Fibroblast of villous mesenchyme (primary cell): Measurements from ENCODE around the gene AUTS2. TPM values are rescaled to one million over a fixed set of nuclear protein-coding genes. Genes with fewer than 3 reads are reported as not detected.

ENCODE experiments used
- DNase-seq: peaks from one replicate; pipeline ENCODE4 v3.0.0-alpha.2; 2010; ENCODE audit warnings: low read depth
- H3K4me3 ChIP-seq: 2 replicates; pipeline ENCODE4 v1.5.1; 2011; ENCODE audit warnings: low read depth, mild to moderate bottlenecking, low read length
- total RNA-seq: library from RNA; depleted of rRNA; stranded (reverse); fragments of >200 nt; gene quantifications from 2 replicates; pipeline ENCODE4 v1.2.3, GENCODE V29; 2012
- TF ChIP-seq, protein P1 (sequence below): IDR thresholded peaks from 2 replicates; pipeline ENCODE4 v1.5.1; 2012; ENCODE audit warnings: low read depth, mild to moderate bottlenecking, low read length; ENCODE audit not compliant: insufficient read depth

AUTS2 gene
- total RNA-seq, 1 donor: 3.9 TPM

GRCh38 chr7:70791341-70791740, 1193.1 kb downstream of the AUTS2 start:
- TF ChIP-seq, protein P1, sequence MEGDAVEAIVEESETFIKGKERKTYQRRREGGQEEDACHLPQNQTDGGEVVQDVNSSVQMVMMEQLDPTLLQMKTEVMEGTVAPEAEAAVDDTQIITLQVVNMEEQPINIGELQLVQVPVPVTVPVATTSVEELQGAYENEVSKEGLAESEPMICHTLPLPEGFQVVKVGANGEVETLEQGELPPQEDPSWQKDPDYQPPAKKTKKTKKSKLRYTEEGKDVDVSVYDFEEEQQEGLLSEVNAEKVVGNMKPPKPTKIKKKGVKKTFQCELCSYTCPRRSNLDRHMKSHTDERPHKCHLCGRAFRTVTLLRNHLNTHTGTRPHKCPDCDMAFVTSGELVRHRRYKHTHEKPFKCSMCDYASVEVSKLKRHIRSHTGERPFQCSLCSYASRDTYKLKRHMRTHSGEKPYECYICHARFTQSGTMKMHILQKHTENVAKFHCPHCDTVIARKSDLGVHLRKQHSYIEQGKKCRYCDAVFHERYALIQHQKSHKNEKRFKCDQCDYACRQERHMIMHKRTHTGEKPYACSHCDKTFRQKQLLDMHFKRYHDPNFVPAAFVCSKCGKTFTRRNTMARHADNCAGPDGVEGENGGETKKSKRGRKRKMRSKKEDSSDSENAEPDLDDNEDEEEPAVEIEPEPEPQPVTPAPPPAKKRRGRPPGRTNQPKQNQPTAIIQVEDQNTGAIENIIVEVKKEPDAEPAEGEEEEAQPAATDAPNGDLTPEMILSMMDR: no peak
- DNase-seq: no peak
- H3K4me3 ChIP-seq: no peak overlapping the region

DNA sequence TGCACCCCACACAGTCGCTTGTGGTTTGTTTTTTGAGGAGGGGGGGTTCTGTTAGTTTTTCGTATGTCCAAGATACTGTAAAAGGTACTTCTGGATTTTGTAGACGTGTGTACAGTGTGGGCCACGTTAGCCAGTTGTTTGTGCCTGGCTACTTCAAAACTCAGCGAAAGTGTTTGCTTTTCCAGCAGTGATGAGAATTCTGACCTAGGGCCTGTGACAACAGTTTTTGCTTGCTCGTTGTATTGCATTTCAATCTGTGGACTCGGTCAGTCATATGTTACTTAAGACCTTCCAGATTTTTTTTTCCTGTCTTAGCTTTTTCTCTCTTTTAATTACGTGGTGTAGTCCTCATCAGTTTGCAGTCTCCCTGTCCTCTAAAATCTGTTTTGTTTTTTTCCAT, 1194.8 kb downstream of the AUTS2 start:
- no peak overlapping the region for H3K4me3 ChIP-seq
- TF ChIP-seq, protein P1: no peak
- DNase-seq: no peak

GRCh38 chr7:70793821-70794220, 1195.5 kb downstream of the AUTS2 start:
- no peak for DNase-seq
- H3K4me3 ChIP-seq: no peak overlapping the region
- TF ChIP-seq, protein P1: no peak

DNA sequence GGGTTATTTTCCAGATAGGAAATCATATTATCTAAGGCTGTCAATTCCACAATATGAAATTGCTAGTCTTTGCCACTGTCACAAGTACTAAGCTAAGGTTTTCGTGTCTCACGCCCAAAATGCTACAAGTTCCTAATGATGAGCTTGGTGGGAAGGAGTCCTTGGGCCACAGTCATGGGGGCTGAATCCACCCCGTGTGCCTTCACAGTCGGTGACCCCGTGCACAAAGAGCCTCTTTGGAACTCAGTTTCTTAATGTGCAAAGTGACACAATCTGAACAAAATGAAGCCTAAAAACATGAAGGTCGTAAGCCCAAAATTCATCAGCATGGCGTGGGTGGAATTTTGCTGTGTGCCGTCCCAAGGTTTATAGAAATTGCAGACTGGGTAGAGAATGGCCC, 1196.7 kb downstream of the AUTS2 start:
- TF ChIP-seq, protein P1: no peak

DNA sequence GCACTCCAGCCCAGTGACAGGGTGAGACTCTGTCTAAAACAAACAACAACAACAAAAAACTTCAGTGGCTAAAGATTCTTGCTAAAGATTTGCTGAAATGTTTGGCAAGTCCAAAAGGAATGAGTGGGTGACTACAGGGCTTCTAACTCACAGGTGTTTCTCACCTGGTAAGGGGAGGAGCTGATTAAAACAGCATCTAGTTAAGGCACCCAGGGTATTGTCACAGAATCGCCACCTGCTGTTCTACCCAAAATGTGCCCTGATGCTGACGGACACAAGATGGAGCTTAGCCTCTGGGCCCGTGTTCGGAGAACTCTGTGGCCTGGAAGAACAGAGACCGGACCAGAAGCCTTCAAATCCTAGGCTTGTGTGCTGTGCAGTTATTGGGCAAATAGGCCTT, 1197.7 kb downstream of the AUTS2 start:
- H3K4me3 ChIP-seq: no peak overlapping the region
- no peak for DNase-seq
- TF ChIP-seq, protein P1: no peak

More for the DNA sequence above, 1196.7 kb downstream of the AUTS2 start:
- no peak for DNase-seq
- no peak overlapping the region for H3K4me3 ChIP-seq

DNA sequence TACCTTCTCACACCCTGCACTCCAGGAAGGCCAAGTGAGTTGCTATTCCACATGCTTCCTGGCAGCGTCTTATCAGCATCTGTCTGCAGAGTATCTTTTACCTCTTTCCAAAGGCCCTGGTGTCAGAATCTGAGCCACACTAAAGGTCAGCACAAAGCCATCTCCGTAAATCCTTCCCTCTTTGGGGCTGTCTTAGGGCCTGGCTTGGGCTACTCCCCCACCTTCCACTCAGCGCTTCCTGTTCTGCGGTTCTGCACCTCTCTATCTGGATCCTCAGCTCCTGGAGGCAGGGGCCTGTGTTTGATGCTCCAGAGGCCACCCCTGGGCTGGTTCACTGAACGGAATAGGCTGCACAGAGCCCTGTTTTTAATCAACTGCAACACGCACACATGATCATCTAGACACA, 1198.8 kb downstream of the AUTS2 start:
- no peak for DNase-seq
- TF ChIP-seq, protein P1: no peak
- no peak overlapping the region for H3K4me3 ChIP-seq

DNA sequence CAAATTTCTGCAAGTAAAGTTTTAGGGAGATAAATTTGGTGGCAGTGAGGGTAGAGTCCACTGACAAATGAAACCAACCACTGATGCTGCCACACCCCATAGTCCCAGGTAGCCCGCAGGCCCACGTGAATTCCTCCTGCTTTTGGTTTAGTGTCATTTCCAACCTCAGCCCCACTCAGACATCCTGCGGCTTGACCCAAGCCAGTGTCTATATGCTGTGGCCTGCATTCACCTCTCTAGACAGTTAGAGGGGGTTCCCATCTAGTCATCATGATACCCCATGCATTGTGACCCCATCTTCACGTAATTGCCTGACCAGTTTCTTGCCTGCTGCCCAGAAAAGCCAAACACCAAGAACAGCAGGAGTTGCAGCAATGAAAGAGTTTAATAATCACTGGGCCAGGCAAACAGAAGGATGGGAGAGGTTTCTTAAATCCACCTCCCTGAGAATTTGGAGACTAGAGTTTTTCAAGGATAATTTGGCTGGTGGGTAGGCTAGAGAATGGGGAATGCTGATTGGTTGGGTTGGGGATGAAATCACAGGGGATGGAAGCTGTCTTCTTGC, 1201.6 kb downstream of the AUTS2 start:
- H3K4me3 ChIP-seq: no peak overlapping the region
- DNase-seq: no peak
- TF ChIP-seq, protein P1: no peak
